ENCODE results near the gene CYSRT1.

- TF ChIP-seq POLR2A (IDR thresholded peaks at IDR 0.05) (no peak), CTCF (IDR thresholded peaks at IDR 0.05) (no peak)
Observed at GRCh38 chr9:137222190-137223077, 2.5 kb upstream of the CYSRT1 start, which contains the start of gene RNF208.
